ENCODE data around the gene HSD11B1L.
A peak's percentile ranks its signal among the peaks of the same experiment; 100 is the strongest.

Gene HSD11B1L

DNA sequence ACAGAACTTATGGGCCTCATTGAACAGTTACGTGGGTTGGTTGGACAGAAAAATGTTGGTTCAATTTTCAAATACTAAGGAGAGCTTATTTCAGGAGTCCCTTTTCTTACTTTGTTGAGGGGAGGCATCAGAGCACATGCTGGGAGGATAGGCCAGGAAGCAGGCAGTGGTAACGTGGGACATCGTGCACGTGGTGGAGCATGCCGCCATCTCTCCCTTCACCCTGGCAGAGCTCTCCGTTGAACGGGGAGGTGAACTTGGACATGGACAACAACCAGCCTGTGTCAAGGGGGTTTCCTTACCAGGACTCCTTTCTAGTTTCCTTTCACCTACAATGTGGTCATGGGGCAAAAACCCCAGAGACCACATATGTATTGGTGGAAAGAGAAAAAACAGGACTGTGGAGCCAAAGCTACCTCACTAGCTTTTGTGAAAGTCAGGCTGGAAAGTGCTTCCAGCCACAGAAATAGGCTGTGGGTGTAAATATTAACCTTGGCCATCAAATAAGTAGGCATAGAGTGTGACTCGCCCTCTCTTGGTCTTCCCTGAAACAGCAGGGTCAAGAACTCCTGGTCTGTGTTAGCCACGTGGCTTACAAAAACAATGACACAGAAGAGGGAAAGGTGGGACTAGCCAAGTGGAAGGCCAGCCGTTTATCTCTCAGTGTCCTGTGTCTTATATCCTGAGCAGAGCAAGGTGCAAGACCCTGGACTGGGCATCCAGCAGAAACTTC lies 14.9 kb upstream of the HSD11B1L start:
- peak in 1 of 42 donors; percentile 1 for DNase-seq
- intact Hi-C loops (cut with DNase I) = no loop called here

DNA sequence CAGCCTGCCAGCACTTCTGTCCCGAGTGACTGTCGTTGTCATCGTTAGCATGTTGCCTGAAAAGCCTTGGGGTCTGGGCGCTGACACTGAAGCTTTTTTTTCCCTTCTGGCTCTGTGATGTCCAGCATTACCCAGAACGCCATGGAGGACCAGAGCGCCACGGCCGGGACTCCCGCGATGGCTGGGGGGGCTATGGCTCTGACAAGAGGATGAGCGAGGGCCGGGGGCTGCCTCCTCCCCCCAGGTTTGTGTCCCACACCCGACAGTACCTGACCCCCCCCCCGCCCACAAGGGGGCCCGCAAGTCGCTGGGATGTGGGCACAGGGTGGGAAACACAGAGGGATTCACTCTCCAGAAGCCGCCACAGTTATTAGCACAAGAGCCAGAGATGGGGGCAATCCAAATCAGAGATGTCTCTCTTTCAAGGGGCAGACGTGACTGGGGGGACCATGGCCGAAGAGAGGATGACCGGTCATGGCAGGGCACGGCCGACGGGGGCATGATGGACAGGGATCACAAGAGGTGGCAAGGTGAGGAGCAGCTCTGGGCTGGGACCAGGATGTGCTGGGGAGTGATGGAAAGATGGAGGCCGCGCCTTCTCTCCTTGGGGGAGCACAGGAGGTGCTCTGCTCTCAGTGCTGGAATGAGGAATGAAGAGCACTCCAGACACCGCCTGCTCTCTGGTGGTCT lies 13.8 kb upstream of the HSD11B1L start:
- intact Hi-C loops (cut with DNase I) = no loop called here
- no peak for DNase-seq

DNA sequence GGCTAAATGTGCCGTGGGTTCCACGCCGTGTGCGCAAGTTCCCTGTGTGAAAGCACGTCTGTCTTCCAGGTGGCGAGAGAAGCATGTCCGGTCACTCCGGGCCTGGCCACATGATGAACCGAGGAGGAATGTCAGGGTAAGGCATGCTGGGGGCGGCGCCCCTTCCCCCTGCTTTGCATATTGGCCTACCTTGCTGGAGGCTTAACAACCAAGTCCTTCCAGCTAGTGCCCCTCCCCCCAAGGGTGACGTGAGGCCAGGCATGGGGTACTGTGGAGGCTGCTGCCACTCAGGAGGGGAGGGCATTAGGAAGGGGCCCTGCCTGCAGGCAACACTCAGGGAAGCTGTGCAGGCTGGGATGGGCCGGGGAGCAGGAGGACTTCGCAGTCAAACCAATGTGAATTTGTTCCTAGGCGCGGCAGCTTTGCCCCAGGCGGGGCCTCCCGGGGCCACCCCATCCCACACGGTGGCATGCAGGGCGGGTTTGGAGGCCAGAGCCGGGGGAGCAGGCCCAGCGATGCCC lies 13.0 kb upstream of the HSD11B1L start:
- DNase-seq = no peak
- intact Hi-C loops (cut with DNase I) = no loop called here

DNA sequence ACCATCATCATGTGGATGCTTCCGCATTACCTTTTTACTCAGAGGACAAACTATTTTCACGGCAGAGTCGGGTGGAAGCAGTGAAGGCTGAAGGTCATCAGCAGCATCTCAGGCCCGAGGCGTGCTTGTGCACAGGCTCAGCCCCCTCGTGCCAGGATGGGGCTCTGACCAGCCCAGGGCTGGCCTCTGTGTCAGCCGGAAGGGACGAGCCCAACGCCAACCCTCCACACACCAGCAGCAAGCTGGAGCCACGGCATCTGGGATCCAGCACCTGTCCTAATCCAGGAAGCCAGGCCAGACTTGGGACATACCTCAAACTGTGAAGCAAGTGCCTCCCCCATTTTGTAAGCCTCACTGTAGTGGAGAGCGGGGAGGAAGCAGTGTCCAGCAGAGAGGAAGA lies 11.6 kb upstream of the HSD11B1L start:
- intact Hi-C loops (cut with DNase I) = no loop called here
- no peak for DNase-seq

DNA sequence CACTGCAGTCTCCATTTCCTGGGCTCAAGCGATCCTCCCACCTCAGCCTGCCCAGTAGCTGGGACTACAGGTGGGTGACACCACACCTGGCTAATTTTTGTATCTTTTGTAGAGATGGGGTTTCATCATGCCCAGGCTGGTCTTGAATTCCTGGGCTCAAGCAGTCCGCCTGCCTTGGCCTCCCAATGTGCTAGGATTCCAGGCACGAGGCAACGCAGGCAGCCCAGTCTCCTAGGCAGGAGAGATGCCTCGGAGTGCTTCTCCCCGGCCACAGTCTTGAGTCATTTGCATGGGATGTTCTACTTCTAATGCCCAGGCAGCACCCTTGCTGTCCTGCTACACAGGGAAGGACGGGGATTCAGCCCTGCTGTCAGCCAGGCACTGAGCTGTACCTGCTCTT lies 9.2 kb upstream of the HSD11B1L start:
- no peak for DNase-seq
- intact Hi-C loops (cut with DNase I) = no loop called here

- no peak for DNase-seq
- intact Hi-C loops (cut with DNase I) = no loop called here
These were observed 7.9 kb upstream of the HSD11B1L start for GRCh38 chr19:5672708-5673459.

DNA sequence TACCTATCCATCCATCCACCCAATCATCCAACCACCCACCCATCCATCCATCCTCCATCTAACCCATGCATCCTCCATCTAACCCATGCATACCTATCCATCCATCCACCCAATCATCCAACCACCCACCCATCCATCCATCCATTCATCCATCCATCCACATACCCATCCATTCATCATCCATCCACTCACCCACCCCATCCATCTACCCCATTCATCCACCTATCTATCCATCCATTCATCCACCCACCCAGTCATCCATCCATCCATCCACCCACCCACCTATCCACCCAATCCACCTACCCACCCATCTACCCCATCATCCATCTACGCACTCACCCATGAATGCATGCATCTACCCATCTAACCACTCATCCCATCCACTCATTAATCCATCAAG lies 7.1 kb upstream of the HSD11B1L start:
- DNase-seq = no peak
- intact Hi-C loops (cut with DNase I) = no loop called here

- DNase-seq = no peak
- intact Hi-C loops (cut with DNase I) = no loop called here
These were observed 6.1 kb upstream of the HSD11B1L start for GRCh38 chr19:5674714-5675113.

GRCh38 chr19:5676105-5676771 lies 4.6 kb upstream of the HSD11B1L start:
- intact Hi-C loops (cut with DNase I) = no loop called here
- no peak for DNase-seq

GRCh38 chr19:5676772-5677105 lies 4.1 kb upstream of the HSD11B1L start:
- intact Hi-C loops (cut with DNase I) = no loop called here
- no peak for DNase-seq

- DNase-seq = no peak
- intact Hi-C loops (cut with DNase I) = no loop called here
These were observed 3.7 kb upstream of the HSD11B1L start for GRCh38 chr19:5677136-5677535.

GRCh38 chr19:5677580-5677979 lies 3.2 kb upstream of the HSD11B1L start:
- intact Hi-C loops (cut with DNase I) = no loop called here
- DNase-seq = no peak

GRCh38 chr19:5678071-5678718 lies 2.6 kb upstream of the HSD11B1L start:
- intact Hi-C loops (cut with DNase I) = no loop called here
- DNase-seq = no peak

DNA sequence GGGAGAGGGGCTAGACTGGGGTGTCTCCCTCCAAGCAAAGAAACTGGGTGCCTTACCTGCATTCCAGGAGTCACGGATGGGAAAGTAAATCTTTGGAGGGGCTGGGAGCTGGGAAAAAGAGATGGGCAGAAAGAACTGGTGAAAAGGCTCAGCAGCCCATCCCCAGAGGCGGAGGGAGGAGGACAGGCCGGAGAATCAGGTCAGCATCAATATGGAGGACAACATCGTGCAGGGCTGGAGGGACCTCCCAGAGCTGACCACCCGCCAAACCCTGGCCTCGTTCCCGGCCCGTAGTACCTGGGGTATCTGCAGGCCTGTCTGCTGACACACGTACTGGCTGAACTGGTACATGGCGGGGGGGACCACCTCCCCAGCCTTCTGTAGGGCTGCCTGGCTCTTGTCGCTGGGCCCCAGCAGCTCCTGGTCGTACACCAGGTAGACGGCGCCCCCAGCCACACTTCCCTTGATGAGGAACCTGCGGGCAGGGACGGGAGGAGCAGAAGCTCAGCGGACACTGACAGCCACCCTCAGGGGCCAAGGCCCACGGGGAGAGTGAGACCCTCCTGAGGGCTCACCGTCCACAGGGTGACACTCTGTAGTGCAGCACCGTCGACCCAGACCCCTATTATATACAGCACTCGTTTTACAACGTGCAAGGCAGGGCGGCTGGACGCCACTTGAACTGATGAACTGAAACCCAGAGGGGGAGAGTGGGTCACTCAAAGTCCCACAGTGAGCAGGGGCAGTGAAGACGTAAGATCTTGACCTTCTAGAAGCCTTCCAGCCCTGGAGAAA lies 1.3 kb upstream of the HSD11B1L start:
- intact Hi-C loops (cut with DNase I) = loop anchor here (2.0 to 5.0 kb wide), 2 partner anchors 41 to 57 kb away; partner anchors contain the start of genes CATSPERD, LONP1, SAFB and SAFB2

DNA sequence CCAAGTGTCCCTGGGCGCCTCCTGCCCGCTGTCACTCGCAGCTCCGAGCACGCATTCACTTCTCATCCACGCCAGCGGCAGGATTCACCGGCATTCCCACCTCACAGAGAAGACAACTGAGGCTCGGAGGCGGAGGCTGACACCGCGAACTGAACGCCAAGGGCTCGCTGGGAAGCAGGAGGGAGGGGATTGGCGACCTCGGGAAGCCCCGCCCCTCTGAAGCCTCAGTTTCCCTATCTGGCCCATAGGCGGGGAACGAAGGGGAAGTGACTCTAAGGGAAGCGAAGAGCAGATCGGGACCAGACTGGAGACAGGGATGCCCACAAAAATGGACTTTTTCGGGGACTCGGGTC lies 767 bp upstream of the HSD11B1L start:
- DNase-seq = peak in 19 of 42 donors; percentile 34 to 80 (median 63)
- intact Hi-C loops (cut with DNase I) = loop anchor here (2.0 to 5.0 kb wide), 2 partner anchors 41 to 58 kb away; partner anchors contain the start of genes CATSPERD, LONP1, SAFB and SAFB2

More for the DNA sequence above, 1.3 kb upstream of the HSD11B1L start:
- DNase-seq = no peak

GRCh38 chr19:5681391-5682106 lies 722 bp downstream of the HSD11B1L start:
- DNase-seq = no peak
- intact Hi-C loops (cut with DNase I) = loop anchor here (2.0 to 5.0 kb wide), 2 partner anchors 39 to 59 kb away; partner anchors contain the start of genes CATSPERD, LONP1, SAFB and SAFB2

GRCh38 chr19:5682107-5682482 lies 1.3 kb downstream of the HSD11B1L start:
- no peak for DNase-seq
- intact Hi-C loops (cut with DNase I) = loop anchor here (5.0 kb wide), 1 partner anchor 60 kb away; the partner anchor contains the start of genes SAFB and SAFB2
